Esophagus squamous epithelium (tissue), 4 donors: Measurements from ENCODE around the gene TBC1D1.

Experiments used
- CTCF ChIP-seq, 6 experiments: fragments of 450-650 bp in 4 of 6; fragments of 200-600 bp in 2 of 6; sonication (generic) in 2 of 6; IDR thresholded peaks; one replicate each; pipeline ENCODE4 v1.5.1; 2016 to 2019; ENCODE audit warnings: antibody characterized with exemption in 6 of 6, mild to moderate bottlenecking in 4 of 6, moderate library complexity in 4 of 6
- POLR2A ChIP-seq, 4 donors: fragments of 450-650 bp; IDR thresholded peaks; one replicate each; pipeline ENCODE4 v1.6.1; 2017; ENCODE audit warnings: antibody characterized with exemption in 4 of 4, mild to moderate bottlenecking in 4 of 4, moderate library complexity in 3 of 4

- no peak for TF ChIP-seq CTCF (IDR thresholded peaks at IDR 0.05)
- TF ChIP-seq POLR2A (IDR thresholded peaks at IDR 0.05): no peak
These were observed 247.5 kb downstream of the TBC1D1 start for GRCh38 chr4:38138363-38138762.
